ENCODE data around the gene CALN1. TPM values are rescaled to one million over a fixed set of nuclear protein-coding genes. Genes with fewer than 3 reads are reported as not detected.

Gene CALN1
- total and polyA plus RNA-seq, 4 donors = 0.14 to 0.84 (median 0.24) TPM

GRCh38 chr7:72283309-72283708, 128.8 kb downstream of the CALN1 start:
- DNase-seq (ENCODE audit: low spot score) = no peak
- no peaks in the 10 kb centered on the region for H3K36me3 ChIP-seq (ENCODE audit: control insufficient read depth in 4 of 4, insufficient read depth in 3 of 4, low read depth in 1 of 4, low read length in 3 of 4)
- no peak overlapping the region for H3K9ac ChIP-seq (ENCODE audit: low read depth in 1 of 2, low read length in 2 of 2)
- peaks cover 0 to 2% (median 0%) of the 10 kb centered on the region in 4 donors for H3K27me3 ChIP-seq (ENCODE audit: control insufficient read depth in 4 of 4, insufficient read depth in 4 of 4, low read length in 3 of 4)
- WGBS = 73% methylated on average over 1 of the region's 1 CpG
- no peaks in the 10 kb centered on the region for H3K4me1 ChIP-seq (ENCODE audit: control insufficient read depth in 4 of 4, insufficient read depth in 4 of 4, low read length in 3 of 4)
- no peak overlapping the region for H3K4me3 ChIP-seq (ENCODE audit: low read depth in 1 of 3, low read length in 3 of 3)
- H3K27ac ChIP-seq (ENCODE audit: low read depth in 1 of 2, low read length in 2 of 2) = no peak overlapping the region
- peaks cover 0 to 1% (median 0%) of the 10 kb centered on the region in 4 donors for H3K9me3 ChIP-seq (ENCODE audit: control insufficient read depth in 4 of 4, low read length in 3 of 4)
- TF ChIP-seq HNF4G (IDR thresholded peaks at IDR 0.05) = no peak
- no peak for TF ChIP-seq ATF3 (IDR thresholded peaks at IDR 0.05)
- no peak for TF ChIP-seq TAF1 (conservative IDR thresholded peaks at IDR 0.05)
- TF ChIP-seq HNF4A (conservative IDR thresholded peaks at IDR 0.05) = no peak
- no peak for TF ChIP-seq FOXA1 (IDR thresholded peaks at IDR 0.05)
- no peak for TF ChIP-seq REST (IDR thresholded peaks at IDR 0.05)
- no peak for TF ChIP-seq SP1 (IDR thresholded peaks at IDR 0.05)
- TF ChIP-seq ZBTB33 (IDR thresholded peaks at IDR 0.05) = no peak
- no peak for TF ChIP-seq GABPA (IDR thresholded peaks at IDR 0.05 in 1 of 2, conservative IDR thresholded peaks at IDR 0.05 in 1 of 2)
- TF ChIP-seq FOXA2 (IDR thresholded peaks at IDR 0.05) = no peak
- TF ChIP-seq YY1 (IDR thresholded peaks at IDR 0.05) = no peak
- TF ChIP-seq NR2F2 (IDR thresholded peaks at IDR 0.05) = no peak
- TF ChIP-seq MAX (IDR thresholded peaks at IDR 0.05) = no peak
- no peak for TF ChIP-seq RXRA (IDR thresholded peaks at IDR 0.05)
- TF ChIP-seq RAD21 (IDR thresholded peaks at IDR 0.05) = no peak
- no peak for TF ChIP-seq EGR1 (IDR thresholded peaks at IDR 0.05; ENCODE audit: low read depth in 2 of 2)
- TF ChIP-seq CTCF (IDR thresholded peaks at IDR 0.05; ENCODE audit: low read depth, low read length, missing input control) = no peak
- TF ChIP-seq JUND (IDR thresholded peaks at IDR 0.05) = no peak

Measured in liver (tissue), 9 donors.